Neural progenitor cell (in vitro differentiated cells): ENCODE results near the gene SPRED2. TPM values are rescaled to one million over a fixed set of nuclear protein-coding genes. Genes with fewer than 3 reads are reported as not detected.

Experiments used
- DNase-seq: peaks from one replicate; pipeline ENCODE4 v3.0.0-alpha.2; 2016; ENCODE audit warnings: low spot score
- H2AFZ ChIP-seq: fragments of 200-600 bp; sonication (generic); replicated peaks from 2 replicates; pipeline ENCODE4 v1.6.1; 2016; ENCODE audit warnings: antibody characterized with exemption
- H3F3A ChIP-seq: fragments of 200-600 bp; sonication (generic); 2 replicates; pipeline ENCODE4 v1.6.1; 2016; ENCODE audit warnings: antibody characterized with exemption, low read depth
- H3K27ac ChIP-seq: fragments of 200-600 bp; sonication (generic); 2 replicates; pipeline ENCODE4 v1.5.1; 2016; ENCODE audit warnings: mild to moderate bottlenecking
- H3K27me3 ChIP-seq: fragments of 200-600 bp; sonication (generic); 2 replicates; pipeline ENCODE4 v1.6.1; 2016; ENCODE audit warnings: mild to moderate bottlenecking, moderate library complexity
- H3K36me3 ChIP-seq: fragments of 200-600 bp; sonication (generic); 2 replicates; pipeline ENCODE4 v1.5.1; 2016
- H3K4me1 ChIP-seq: fragments of 200-600 bp; sonication (generic); 2 replicates; pipeline ENCODE4 v1.6.1; 2016; ENCODE audit warnings: mixed run types
- H3K4me2 ChIP-seq: fragments of 200-600 bp; sonication (generic); 2 replicates; pipeline ENCODE4 v1.6.1; 2016
- H3K4me3 ChIP-seq: fragments of 200-600 bp; sonication (generic); 2 replicates; pipeline ENCODE4 v1.5.1; 2016
- H3K79me2 ChIP-seq: fragments of 200-600 bp; sonication (generic); 2 replicates; pipeline ENCODE4 v1.6.1; 2016; ENCODE audit warnings: low read depth
- H3K9ac ChIP-seq: fragments of 200-600 bp; sonication (generic); 2 replicates; pipeline ENCODE4 v1.6.1; 2016
- H3K9me3 ChIP-seq: fragments of 200-600 bp; sonication (generic); 2 replicates; pipeline ENCODE4 v1.5.1; 2016; ENCODE audit warnings: low read depth
- H4K20me1 ChIP-seq: fragments of 200-600 bp; sonication (generic); 2 replicates; pipeline ENCODE4 v1.6.1; 2016; ENCODE audit warnings: low read depth
- H3K27ac Mint-ChIP-seq: 3 replicates; pipeline ENCODE4 v1.8.0; 2021; ENCODE audit warnings: mixed read lengths
- H3K27me3 Mint-ChIP-seq: 2 replicates; pipeline ENCODE4 v1.8.0; 2022; ENCODE audit warnings: low read depth, mild to moderate bottlenecking, inconsistent platforms, moderate library complexity, mixed read lengths; ENCODE audit not compliant: insufficient read depth
- H3K36me3 Mint-ChIP-seq: 3 replicates; pipeline ENCODE4 v1.8.0; 2021; ENCODE audit warnings: mixed read lengths
- H3K4me1 Mint-ChIP-seq: 3 replicates; pipeline ENCODE4 v1.8.0; 2021; ENCODE audit warnings: mixed read lengths
- H3K4me3 Mint-ChIP-seq: 3 replicates; pipeline ENCODE4 v1.8.0; 2021; ENCODE audit warnings: mild to moderate bottlenecking, moderate library complexity, mixed read lengths
- H3K9me3 Mint-ChIP-seq: 3 replicates; pipeline ENCODE4 v1.8.0; 2020; ENCODE audit warnings: mixed read lengths
- CTCF ChIP-seq: fragments of 200-600 bp; sonication (generic); IDR thresholded peaks from 2 replicates; pipeline ENCODE4 v1.5.1; 2017; ENCODE audit warnings: antibody characterized with exemption, mild to moderate bottlenecking
- EZH2 ChIP-seq: fragments of 200-600 bp; sonication (generic); IDR thresholded peaks from 2 replicates; pipeline ENCODE4 v1.6.1; 2017; ENCODE audit warnings: antibody characterized with exemption, mild to moderate bottlenecking, moderate library complexity
- EZH2phosphoT487 ChIP-seq: fragments of 200-600 bp; sonication (generic); IDR thresholded peaks from 2 replicates; pipeline ENCODE4 v1.6.1; 2017; ENCODE audit warnings: antibody characterized with exemption
- total RNA-seq: library from RNA; depleted of rRNA; stranded (reverse); fragments of >200 nt; gene quantifications from 2 replicates; pipeline ENCODE4 v1.2.3, GENCODE V29; 2015; ENCODE audit warnings: low replicate concordance

Gene SPRED2
- total RNA-seq, 1 donor from 2014 or later = 11.6 TPM

DNA sequence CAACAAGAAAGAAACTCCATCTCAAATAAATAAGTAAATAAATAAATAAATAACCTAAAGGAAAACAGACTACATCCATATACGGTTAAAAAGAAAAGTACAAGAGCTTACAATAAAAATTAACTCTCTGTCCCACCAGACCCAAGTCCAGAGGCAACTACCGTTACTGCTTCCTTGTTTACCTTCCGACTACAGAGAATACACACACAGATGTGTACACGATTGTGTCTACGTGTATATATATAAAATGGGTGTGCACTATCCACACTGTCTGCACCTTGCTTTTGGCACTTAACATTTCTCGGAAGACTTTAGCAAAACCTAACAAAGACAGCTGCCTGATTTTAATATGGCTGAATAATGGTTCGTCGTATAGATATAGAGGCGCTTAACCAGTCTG, 134.9 kb downstream of the SPRED2 start:
- peaks cover 63% of the 10 kb centered on the region for H3K4me1 Mint-ChIP-seq
- no peak overlapping the region for H3K27ac ChIP-seq
- no peak overlapping the region for H3K4me3 Mint-ChIP-seq
- no peaks in the 10 kb centered on the region for H3K9me3 ChIP-seq
- no peaks in the 10 kb centered on the region for H3K36me3 ChIP-seq
- H3K27me3 Mint-ChIP-seq = peaks cover 5% of the 10 kb centered on the region
- H3F3A ChIP-seq = peaks cover 28% of the 10 kb centered on the region
- H3K4me1 ChIP-seq = peaks cover 42% of the 10 kb centered on the region
- H3K27me3 ChIP-seq = peaks cover 7% of the 10 kb centered on the region
- H3K9me3 Mint-ChIP-seq = no peaks in the 10 kb centered on the region
- no peak for DNase-seq
- no peak overlapping the region for H3K4me2 ChIP-seq
- H3K4me3 ChIP-seq = no peak overlapping the region
- no peak overlapping the region for H3K27ac Mint-ChIP-seq
- no peaks in the 10 kb centered on the region for H3K36me3 Mint-ChIP-seq
- no peaks in the 10 kb centered on the region for H3K79me2 ChIP-seq
- H4K20me1 ChIP-seq = no peaks in the 10 kb centered on the region
- no peak overlapping the region for H3K9ac ChIP-seq
- TF ChIP-seq EZH2phosphoT487 (no peak), EZH2 (no peak), CTCF (no peak)
- H2AFZ ChIP-seq = no peak overlapping the region

GRCh38 chr2:65296971-65297370, 135.4 kb downstream of the SPRED2 start:
- Histone ChIP-seq H3K27me3 (peaks cover 2% of the 10 kb centered on the region), H3K27ac (no peak overlapping the region), H3K4me3 (no peak overlapping the region), H3K4me2 (no peak overlapping the region), H4K20me1 (no peaks in the 10 kb centered on the region), H3K9me3 (no peaks in the 10 kb centered on the region), H3K36me3 (no peaks in the 10 kb centered on the region), H3K9ac (no peak overlapping the region), H3F3A (peaks cover 28% of the 10 kb centered on the region), H3K79me2 (no peaks in the 10 kb centered on the region), H2AFZ (no peak overlapping the region), H3K4me1 (peaks cover 42% of the 10 kb centered on the region)
- TF ChIP-seq EZH2phosphoT487 (no peak), CTCF (no peak), EZH2 (no peak)
- Mint-ChIP-seq H3K4me1 (peaks cover 60% of the 10 kb centered on the region), H3K36me3 (no peaks in the 10 kb centered on the region), H3K9me3 (no peaks in the 10 kb centered on the region), H3K27me3 (peaks cover 5% of the 10 kb centered on the region), H3K27ac (no peak overlapping the region), H3K4me3 (no peak overlapping the region)
- DNase-seq = no peak

GRCh38 chr2:65294701-65295100, 137.7 kb downstream of the SPRED2 start:
- Histone ChIP-seq H2AFZ (no peak overlapping the region), H3K9ac (no peak overlapping the region), H3K4me3 (no peak overlapping the region), H3F3A (peaks cover 11% of the 10 kb centered on the region), H3K27ac (no peak overlapping the region), H3K27me3 (no peaks in the 10 kb centered on the region), H3K36me3 (no peaks in the 10 kb centered on the region), H3K4me2 (peak overlapping the region; percentile 19), H3K79me2 (no peaks in the 10 kb centered on the region), H4K20me1 (no peaks in the 10 kb centered on the region), H3K9me3 (no peaks in the 10 kb centered on the region), H3K4me1 (peaks cover 20% of the 10 kb centered on the region)
- Mint-ChIP-seq H3K4me1 (peaks cover 51% of the 10 kb centered on the region), H3K9me3 (no peaks in the 10 kb centered on the region), H3K27ac (peak overlapping the region; percentile 3), H3K36me3 (no peaks in the 10 kb centered on the region), H3K27me3 (peaks cover 5% of the 10 kb centered on the region), H3K4me3 (no peak overlapping the region)
- DNase-seq = peak; percentile 31
- TF ChIP-seq CTCF = no peak
- TF ChIP-seq EZH2 = no peak
- no peak for TF ChIP-seq EZH2phosphoT487

DNA sequence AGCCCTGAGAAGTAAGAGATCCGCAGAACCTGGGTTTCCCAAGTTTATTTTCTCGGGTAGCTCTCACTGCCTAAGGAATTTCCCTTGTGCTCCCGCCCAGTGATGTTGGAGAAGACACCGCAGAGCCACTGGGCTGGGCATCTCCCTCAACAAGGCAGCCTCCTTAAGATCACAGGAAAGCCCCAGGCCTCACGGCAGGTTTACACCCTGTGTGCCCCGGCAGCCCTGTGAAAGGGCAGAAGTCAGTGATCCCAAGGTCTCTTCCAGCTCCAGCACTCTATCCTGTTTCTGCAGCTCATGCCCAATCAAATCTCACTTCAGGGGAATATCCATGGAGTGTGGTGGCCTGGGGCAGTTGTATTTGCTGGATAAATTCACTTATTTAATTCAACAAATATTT, 138.3 kb downstream of the SPRED2 start:
- no peak overlapping the region for H3K9ac ChIP-seq
- no peak overlapping the region for H3K4me3 Mint-ChIP-seq
- H3K4me1 ChIP-seq = peaks cover 20% of the 10 kb centered on the region
- no peaks in the 10 kb centered on the region for H4K20me1 ChIP-seq
- H3K36me3 Mint-ChIP-seq = no peaks in the 10 kb centered on the region
- H3K4me1 Mint-ChIP-seq = peaks cover 45% of the 10 kb centered on the region
- H3K36me3 ChIP-seq = no peaks in the 10 kb centered on the region
- no peaks in the 10 kb centered on the region for H3K27me3 ChIP-seq
- no peaks in the 10 kb centered on the region for H3K79me2 ChIP-seq
- TF ChIP-seq EZH2 (no peak), CTCF (no peak), EZH2phosphoT487 (no peak)
- DNase-seq = no peak
- no peaks in the 10 kb centered on the region for H3K9me3 ChIP-seq
- no peak overlapping the region for H3K4me3 ChIP-seq
- H3K9me3 Mint-ChIP-seq = no peaks in the 10 kb centered on the region
- H3F3A ChIP-seq = peaks cover 11% of the 10 kb centered on the region
- no peak overlapping the region for H2AFZ ChIP-seq
- peak overlapping the region; percentile 53 for H3K27ac Mint-ChIP-seq
- no peak overlapping the region for H3K27ac ChIP-seq
- peak overlapping the region; percentile 19 for H3K4me2 ChIP-seq
- H3K27me3 Mint-ChIP-seq = peaks cover 2% of the 10 kb centered on the region
